ENCODE data around the gene USP22. TPM values are rescaled to one million over a fixed set of nuclear protein-coding genes. Genes with fewer than 3 reads are reported as not detected.

Gene USP22
- total and polyA plus RNA-seq, 2 of the 13 experiments (the other 11 are each of a cell fraction or from before 2014, with no cell fraction given): 98.0 to 130 TPM

- TF ChIP-seq SIX1 (CRISPR knock-in tag; IDR thresholded peaks at IDR 0.05; ENCODE audit: borderline replicate concordance) (no peak), PRDM10 (CRISPR knock-in tag; IDR thresholded peaks at IDR 0.05; ENCODE audit: low read depth) (0 out of 2 replicates have a peak, but pooled peaks have one; percentile 27), ZNF576 (CRISPR knock-in tag; IDR thresholded peaks at IDR 0.05) (no peak), MEIS2 (CRISPR knock-in tag; IDR thresholded peaks at IDR 0.05) (peak; percentile 64; the same call in 1 of the 2 replicates), SUZ12 (IDR thresholded peaks at IDR 0.05; ENCODE audit: low read depth, low read length) (no peak), PAF1 (CRISPR knock-in tag; IDR thresholded peaks at IDR 0.05) (no peak), SAFB2 (CRISPR knock-in tag; IDR thresholded peaks at IDR 0.05; ENCODE audit: borderline replicate concordance, low read depth) (0 out of 2 replicates have a peak, but pooled peaks have one; percentile 22), HNF1A (IDR thresholded peaks at IDR 0.05; ENCODE audit: low read depth) (no peak), HNF1A (CRISPR knock-in tag; IDR thresholded peaks at IDR 0.05; ENCODE audit: borderline replicate concordance) (no peak), TEF (CRISPR knock-in tag; IDR thresholded peaks at IDR 0.05) (no peak), EEA1 (CRISPR knock-in tag; IDR thresholded peaks at IDR 0.05; ENCODE audit: borderline replicate concordance) (peak; percentile 38; the same call in 1 of the 2 replicates), MIXL1 (CRISPR knock-in tag; IDR thresholded peaks at IDR 0.05) (peak; percentile 56; the same call in 1 of the 2 replicates), FLYWCH1 (CRISPR knock-in tag; IDR thresholded peaks at IDR 0.05) (no peak), TBX2 (CRISPR knock-in tag; IDR thresholded peaks at IDR 0.05; ENCODE audit: borderline replicate concordance) (0 out of 2 replicates have a peak, but pooled peaks have one; percentile 11), ZNF550 (CRISPR knock-in tag; IDR thresholded peaks at IDR 0.05; ENCODE audit: borderline replicate concordance) (no peak), NFYB (CRISPR knock-in tag; IDR thresholded peaks at IDR 0.05) (peak; percentile 72), JARID2 (CRISPR knock-in tag; IDR thresholded peaks at IDR 0.05; ENCODE audit: insufficient replicate concordance) (no peak), ZNF251 (CRISPR knock-in tag; IDR thresholded peaks at IDR 0.05) (no peak), CERS6 (CRISPR knock-in tag; IDR thresholded peaks at IDR 0.05) (no peak)
Measured at GRCh38 chr17:21043296-21044232, 753 bp upstream of the USP22 start (continued).
